GM03348 (cell line): ENCODE measurements around the gene HABP2.
A peak's percentile ranks its signal among the peaks of the same experiment; 100 is the strongest.

Experiments used
- DNase-seq: peaks from one replicate; pipeline ENCODE4 v3.0.0; 2012; ENCODE audit warnings: low spot score

HABP2 gene

DNA sequence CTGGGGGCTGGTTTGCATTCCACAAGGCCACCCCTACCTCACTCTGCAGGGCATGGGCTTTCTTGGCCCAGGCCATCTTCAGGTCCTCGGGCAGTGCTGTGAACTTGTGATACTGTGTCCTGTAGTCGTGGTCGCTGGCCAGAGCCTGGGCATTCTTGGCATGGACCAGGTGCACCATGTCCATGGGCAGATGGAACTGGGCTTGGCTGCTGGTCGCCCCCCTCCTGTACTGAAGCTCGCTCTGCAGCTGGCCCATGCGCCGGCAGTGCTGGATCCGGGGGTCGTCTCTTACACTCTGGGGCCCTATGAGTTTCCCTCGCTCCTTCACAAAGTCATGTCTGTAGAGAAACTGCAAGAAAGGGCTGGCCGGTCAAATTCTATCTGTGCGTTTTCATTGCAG, 51.7 kb downstream of the HABP2 start:
- DNase-seq, result no peak

DNA sequence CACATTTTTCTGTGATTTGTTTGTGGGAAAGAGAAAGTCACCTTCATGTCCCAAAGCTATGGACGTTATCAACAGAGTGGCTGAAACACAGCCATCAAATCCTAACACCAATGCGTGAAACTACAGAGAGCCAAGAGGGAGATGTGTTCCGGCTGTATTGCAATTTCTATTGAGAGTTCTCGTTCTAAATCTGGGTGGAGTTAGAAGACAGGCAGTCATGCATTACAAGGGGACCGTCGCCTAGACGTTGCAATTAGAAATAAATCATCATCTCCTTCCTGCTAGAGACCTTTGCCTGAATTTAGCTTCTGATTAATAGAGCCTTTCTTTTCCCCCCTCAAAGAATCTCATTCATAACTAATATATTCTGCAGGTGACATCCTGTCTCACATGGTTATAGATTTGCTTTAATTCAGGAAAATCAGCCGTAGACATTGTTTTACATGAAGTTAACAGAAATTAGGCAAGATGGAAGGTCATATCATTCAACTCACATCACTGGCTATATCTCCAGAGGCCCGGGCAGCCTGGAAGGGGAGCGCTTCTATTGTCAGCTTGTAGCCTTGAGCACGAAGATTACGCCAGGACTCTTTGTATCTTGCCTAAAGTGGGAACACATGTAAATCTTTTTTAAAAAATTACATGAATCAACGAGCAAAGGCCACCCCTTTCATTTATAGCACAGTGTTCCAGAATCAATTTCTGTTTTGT, 52.6 kb downstream of the HABP2 start:
- DNase-seq, result no peak

DNA sequence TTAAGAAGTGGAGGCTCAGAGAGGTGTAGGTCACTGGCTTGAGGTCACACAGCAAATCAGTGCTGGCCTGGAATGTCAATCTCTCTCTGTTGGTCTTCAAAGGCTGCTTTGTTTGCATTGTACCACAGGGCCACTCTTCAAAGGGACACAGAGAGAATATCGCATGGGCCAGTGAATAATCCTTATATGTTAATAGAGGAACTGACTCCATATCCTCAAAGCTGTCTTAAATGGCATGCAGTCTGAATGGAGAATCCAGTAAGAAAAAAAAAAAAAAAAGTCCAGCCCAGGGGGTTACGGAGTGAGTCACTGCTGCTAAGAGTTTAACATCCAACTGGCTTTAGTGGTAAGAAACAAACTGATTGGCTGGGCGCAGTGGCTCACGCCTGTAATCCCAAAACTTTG, 56.9 kb downstream of the HABP2 start:
- no peak for DNase-seq

DNA sequence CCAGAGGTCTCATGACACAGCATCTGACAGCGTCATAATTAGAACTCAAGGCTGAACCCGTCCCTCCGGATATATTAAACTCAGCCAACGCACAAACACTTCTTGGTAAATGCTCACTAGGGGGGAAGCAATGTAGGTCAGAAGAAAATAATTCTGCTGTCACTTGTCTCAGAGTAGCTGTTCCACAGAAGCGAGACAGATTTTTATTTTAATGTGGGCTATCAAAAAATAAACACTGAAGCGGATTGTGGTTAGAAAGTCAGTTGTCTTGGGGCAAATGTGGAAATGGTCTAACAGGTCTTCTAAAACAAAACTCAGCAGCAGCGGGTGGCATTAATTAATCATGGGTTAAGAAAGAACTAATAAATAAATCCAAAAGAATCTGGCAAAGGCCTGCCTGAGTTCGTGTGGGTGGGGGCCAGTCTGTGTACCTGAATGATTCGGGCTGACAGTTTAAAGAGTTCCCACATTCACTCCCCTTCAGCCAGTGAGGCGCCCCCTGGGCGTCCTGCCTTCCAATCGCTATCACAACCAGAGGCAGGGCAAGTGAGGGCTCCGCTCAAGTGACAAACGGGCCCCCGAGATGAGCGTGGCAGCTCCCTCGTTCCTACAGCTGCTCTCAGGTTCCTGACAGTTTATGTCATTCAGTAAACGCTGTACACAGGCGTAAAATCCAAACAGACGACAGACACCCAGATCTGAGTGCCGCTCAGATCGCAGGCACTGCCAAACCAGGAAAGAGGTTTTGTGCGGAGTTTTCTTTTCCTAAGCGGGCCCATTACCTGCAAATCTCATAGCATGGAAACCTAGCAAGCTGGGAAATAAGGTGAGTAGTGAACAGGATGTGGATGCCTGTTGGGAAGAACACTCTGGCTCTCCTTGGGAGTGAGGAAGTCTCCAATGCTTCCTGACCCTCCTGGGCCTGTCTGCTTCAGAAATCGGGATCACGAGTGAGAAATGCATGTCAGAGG, 58.1 kb downstream of the HABP2 start:
- no peak for DNase-seq

DNA sequence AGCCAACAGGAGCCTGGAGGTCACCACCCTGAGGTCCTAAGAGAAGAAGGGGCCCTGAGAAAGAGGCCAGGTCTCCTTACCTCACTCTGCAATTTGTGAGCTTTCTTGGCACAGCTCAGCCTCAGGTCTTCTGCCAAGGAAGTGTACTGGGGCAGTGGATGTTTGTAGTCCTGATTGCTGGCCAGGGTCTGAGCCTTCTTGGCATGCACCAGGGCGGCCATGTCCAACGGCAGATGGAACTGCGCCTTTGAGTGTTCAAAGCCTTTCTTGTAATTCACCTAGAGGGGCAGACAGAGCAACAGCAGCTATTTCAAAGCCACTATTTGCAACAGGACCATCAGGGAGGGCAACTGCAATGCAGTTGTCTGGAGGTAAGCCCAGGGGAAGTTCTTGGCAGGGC, 59.3 kb downstream of the HABP2 start:
- DNase-seq, result no peak

DNA sequence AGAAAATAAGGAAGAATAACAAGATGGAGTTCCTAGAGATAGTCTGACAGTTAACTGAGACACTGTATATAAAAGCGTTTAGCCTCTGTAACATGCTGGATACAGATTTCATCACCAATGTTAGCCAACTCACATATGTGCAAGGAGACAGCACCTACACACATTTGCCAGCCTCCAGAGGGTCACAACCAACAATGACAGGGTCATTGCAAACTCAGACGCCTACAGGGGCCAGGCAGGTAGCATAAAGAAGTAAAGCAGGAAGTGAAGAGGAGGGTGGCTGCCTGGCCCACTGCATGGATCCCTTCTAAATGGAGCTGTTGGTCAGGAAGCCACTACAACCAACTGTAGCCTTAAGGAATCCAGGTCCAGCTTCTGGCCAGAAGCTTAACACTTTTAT, 60.6 kb downstream of the HABP2 start:
- no peak for DNase-seq

DNA sequence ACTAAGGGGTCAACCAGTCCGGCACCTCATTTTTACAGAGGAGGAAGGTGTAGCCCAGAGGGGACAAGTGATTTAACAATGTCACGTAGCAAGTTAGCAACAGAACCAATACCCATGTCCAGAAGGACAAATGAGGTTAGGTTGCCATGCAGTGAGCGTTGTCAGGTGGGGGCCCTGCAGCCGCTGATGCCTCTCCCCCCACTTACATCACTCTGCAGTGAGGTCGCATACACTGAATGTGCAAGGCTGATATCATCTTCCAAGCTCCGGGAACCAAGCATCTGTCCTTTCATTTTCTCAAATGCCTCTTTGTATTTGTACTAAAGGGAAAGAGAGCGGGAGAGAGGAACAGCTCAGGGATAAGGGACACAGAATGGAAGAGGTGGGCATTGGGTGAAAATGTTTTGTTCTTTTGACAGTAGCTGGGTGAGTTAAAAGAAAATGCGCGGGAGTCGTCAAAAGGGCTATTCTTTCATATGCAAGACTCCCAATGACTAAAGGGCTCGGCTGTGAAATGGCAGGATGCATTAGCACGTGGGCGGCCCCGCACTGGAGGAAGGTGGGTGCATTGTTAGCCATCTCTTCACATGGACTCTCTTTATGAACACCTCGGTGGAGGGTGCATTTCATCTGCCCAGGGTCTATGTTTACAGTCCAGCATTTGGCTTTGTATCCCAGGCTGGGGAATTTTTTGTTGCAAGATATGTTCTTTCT, 61.3 kb downstream of the HABP2 start:
- no peak for DNase-seq

DNA sequence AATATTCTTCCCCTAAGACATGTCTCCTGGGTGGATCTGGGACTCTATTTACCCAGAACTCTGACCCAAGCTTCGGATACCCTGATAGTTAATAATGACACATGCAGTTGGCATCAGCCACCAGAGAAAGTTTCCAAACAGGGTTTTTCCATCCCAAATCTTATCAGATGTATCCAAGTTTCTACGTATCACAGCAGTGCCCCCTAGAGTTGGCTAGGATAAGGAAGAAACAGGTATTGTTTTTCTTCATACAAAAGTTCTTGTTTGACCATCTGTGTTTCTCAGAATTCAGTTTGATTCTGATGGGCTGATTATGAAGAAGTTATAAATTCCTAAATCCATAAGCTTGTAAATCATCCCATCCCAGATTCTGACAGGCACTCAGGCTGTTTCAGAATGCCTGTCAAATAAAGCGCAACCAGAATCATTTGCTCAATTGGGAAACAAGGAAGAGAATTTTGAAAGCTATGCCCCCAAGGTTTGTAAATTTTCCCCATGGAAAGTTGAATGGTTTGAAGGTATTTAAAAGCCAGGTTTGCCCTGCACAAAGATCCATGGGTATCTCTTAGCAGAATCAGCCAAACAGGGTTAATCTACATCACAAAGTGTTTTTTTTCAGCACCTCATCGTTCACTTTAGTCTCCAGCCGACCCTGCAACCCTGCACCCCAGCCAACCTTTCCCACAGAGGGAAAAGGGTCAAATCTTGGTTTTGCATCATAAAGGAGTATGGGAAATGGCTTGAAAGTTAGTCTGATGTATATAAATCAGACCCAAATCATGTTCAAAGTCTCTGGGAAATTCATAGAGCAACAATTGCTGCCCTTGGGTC, 63.6 kb downstream of the HABP2 start:
- peak; percentile 52 for DNase-seq

DNA sequence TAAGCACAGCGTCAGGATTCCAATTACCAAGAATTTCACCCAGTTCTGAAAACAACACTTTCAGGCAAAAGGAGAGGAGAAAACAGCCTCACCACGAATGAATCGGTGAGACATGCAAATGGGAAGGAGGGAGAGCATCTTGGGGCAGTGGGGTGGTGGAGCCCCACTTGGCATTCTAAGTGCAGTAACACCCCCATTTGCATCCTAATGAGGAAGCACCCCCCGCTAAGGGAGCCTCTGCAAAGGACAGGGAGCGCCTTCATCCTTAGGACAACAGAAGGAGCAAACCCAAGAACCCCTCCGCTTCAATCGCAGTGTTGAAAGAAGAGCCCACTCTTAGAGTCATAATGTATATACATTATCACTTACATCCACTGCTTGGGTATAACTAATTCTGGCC, 64.2 kb downstream of the HABP2 start:
- no peak for DNase-seq

DNA sequence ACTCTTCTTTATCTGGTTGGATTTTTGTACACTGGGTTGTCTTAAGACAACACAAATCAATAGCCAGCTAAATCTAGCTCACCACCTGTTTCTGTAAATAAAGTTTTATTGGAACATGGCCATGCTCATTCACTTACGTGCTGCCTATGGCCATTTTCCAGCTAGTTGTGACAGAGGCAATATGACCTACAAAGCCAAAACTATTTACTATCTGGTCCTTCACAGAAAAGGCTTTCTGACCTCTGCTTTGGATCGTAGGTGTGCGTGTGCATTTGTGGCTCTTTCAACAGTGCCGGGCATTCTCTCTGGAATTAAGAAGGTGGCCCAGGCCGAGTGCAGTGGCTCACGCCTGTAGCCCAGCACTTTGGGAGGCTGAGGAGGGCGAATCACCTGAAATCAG, 65.5 kb downstream of the HABP2 start:
- DNase-seq, result no peak

DNA sequence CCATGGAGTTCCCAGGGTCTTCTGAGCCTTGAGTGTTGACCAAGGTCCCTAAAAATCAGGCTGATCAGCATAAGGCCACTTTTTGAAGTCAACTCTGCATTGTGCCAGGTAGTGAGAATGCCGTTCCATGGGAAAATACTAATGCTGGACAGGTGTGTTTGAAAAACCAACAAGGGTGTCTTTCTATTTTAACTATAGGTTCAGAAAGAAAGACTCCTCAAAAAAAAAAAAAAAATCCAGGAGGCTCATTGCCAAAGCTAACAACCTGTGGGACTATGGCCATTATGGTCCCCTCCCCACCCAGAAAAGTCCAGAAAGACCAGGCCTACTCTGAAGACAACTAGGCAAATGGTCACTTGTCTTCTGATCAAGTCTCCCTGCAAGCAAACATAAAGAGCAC, 66.5 kb downstream of the HABP2 start:
- no peak for DNase-seq

DNA sequence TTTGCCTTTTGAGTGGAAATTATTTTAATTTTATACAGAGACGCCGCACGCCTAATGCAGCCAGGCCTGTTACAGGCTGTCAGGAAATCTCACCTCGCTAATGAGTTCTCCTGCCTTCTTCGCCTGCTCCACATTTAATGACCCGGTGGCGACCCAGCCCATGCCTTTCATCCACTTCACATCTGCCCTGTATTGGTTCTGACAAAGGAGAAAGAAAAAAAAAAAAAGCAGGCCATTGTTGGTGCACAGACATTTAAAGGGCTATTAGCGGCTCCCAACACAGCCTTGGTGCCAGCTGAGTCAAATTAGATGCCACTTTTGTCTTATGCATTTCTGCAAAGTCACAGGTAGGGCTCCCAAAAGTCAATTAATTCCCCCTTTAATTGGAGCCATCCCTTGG, 67.7 kb downstream of the HABP2 start:
- no peak for DNase-seq

DNA sequence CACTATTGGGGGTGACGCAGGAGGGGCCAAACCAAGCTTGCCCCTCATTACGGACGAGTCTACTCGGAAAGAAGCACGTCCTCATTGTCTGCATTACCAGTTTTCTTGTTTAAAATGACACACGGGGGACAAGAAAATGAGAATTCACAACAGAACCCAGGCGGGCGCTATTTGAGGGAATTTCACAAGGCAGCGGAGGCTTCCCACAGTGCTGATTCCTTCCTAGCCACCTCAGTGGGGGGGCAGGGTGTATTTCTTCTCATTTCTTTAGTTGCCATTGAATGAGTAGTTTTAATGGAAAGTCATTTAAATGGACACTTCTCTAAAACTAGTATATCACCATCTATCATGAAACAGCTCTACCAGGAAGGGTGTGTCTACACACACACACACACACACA, 68.1 kb downstream of the HABP2 start:
- no peak for DNase-seq

DNA sequence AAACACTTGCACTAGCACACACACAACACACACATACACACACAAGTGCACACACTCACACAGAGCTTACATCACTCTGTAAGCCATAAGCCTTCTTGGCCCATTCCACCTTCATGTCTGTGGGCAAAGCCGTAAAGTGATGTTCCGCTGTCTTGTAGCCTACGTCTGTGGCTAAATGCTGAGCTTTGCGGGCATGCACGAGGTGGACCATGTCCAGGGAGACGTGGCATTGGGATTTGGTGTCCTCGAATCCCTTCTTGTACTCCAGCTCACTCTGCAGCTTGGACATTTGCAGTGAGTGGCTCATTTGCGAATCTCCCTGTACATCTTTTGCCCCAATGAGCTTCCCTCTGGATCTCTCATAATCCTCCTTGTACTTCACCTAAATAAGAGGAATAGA, 68.9 kb downstream of the HABP2 start:
- no peak for DNase-seq

DNA sequence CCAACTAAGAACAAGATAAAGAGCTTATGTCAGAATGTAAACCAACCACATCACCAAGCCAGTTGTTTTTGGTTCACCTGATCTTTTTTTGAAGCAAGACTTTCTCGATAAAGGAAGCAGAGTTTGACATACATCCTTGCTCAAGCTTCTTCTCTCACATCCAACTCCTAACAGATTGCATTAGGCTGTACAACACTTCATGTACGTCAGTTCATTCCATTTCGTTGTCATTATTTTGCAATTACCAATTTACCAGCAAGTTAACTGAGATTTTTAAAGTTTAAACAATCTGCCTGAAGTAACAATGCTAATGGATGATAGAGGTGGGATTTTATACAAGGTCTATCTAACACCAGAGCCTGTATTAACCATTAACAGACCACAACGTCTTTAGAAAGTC, 70.0 kb downstream of the HABP2 start:
- DNase-seq, result no peak

DNA sequence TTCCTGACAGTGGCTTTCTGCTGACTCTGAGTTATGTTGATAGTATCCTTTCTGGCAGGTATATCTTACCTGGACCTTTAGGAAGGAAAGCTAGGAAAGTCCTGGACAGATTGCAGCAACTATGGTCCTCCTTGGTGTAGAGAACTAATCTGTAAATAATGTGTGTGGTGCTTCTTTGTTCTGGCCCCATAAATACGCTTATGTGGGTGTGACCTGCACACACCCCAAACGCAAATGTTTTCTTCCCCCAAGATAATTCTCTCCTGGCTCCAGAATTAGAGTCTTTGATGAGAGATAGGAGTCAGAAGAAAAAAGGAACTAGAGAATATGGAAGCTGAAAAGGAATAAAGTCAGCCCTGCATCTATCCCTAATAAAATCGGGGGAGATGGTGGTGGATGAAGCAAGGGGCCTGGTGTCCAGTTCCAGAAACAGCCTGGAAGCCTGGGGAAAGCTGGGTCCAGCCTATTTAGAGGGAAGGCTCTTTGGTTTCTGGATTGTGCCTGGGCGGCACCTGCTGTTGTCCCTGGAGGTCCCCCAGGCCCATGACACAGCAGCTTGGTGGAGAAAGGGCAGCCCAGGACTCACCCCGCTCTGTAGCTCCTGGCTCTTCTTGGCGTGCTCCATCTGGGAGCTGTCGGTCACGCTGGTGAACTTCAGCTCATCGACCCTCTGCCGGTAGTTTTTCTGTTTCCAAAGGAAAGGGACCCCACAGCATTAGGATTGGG, 72.8 kb downstream of the HABP2 start:
- no peak for DNase-seq

DNA sequence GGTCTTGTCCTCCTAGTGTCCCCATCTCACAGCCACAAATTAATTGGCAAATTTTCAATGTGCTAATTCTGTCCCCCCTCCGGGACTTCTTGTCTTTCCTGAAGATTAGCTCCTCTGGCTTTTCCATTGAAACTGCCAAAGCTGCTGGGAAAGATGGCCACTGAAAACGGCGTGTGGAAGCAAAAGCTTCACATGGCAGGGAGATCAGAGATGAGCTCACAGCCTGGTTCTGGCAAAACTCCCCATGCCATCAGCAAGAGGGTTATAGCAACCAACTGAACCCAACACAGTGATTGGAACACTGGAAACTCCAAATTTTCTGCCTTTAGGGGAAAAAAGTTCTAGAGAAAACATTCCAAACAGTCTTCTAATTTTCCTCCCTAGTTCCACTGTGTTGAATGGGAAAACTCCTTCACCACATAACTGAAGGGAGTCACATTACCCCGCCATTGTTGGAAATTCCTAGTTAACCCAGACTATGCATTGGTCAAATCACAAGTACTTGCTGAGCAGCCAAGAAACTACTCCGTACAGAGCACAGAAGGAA, 74.0 kb downstream of the HABP2 start:
- no peak for DNase-seq

DNA sequence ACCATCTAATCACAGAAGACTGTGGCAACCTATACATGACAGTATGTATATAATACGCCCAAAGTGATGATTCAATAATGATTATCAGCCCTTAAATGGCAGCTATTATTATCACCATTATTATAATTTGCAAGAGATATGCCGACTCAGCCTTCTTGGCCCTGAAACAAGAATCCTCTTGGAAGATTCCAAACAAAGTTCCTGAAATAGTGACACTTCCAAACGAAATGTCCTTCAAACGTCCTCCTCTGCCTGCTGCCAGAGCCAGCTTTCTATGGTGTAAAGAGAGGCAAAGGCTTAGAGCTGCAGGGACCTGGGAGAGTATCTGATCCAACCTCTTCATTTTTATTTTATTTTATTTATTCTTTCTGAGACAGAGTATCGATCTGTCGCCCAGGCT, 75.0 kb downstream of the HABP2 start:
- DNase-seq, result no peak

DNA sequence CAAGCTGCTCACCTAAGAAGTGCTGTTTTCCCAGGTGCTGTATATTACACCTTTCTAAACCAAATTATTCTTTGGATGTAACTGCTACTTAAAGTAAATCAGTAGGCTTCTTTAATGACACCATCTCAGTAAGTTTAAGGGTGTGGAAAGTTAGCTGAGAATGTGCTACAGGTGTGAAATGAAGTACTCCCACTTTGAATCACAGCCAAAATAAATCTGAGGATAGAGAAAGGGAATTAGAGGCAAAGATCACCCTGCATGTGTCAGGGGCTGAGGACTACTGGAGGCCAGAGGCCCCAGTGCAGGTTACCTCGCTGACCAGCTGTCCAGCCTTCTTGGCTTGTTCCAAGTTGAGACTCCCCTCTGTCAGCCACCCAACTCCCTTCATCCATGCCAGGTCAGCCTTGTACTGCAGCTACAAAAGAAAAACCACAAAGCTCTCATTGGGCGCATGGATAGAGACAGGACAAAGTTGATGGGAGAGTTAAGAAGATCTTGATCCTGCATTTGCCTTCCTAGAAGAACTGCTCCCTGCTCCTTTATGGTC, 75.8 kb downstream of the HABP2 start:
- no peak for DNase-seq

DNA sequence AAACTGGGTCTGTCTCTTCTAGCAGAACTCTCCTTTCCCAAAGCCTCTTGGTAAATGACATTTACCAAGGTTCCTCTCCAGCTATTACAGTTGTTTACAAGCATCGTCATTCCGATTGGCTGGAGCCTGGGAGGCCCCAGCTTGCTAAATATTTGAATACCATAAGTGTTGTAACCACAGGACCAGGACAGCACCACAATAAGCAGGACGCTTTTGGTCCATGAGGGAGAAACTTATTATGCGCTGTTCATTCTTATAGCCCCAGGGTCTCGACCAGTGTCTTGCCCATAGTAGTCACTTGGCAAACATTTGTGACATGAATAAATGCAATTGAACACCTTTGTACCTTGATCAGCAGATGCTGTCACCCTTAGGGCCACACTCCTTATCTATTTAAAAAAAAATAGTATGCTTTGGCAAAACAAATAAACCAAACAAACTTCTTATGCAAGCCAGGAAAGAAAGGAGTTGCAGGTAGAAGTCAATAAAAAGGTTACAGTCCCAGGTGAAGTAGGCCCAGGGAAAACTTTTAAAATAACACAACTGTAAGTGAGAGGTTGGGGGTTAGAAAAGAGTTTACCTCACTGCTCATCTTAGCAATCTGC, 78.2 kb downstream of the HABP2 start:
- DNase-seq, result no peak
